GM19455 (cell line): ENCODE measurements around the gene PODXL2.

Experiments used
- ATAC-seq: cut with Tn5 transposase; IDR thresholded peaks from one replicate; pipeline ENCODE4 v1.9.1; 2021; ENCODE audit not compliant: unreplicated experiment

PODXL2 gene, protein sequence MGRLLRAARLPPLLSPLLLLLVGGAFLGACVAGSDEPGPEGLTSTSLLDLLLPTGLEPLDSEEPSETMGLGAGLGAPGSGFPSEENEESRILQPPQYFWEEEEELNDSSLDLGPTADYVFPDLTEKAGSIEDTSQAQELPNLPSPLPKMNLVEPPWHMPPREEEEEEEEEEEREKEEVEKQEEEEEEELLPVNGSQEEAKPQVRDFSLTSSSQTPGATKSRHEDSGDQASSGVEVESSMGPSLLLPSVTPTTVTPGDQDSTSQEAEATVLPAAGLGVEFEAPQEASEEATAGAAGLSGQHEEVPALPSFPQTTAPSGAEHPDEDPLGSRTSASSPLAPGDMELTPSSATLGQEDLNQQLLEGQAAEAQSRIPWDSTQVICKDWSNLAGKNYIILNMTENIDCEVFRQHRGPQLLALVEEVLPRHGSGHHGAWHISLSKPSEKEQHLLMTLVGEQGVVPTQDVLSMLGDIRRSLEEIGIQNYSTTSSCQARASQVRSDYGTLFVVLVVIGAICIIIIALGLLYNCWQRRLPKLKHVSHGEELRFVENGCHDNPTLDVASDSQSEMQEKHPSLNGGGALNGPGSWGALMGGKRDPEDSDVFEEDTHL

GRCh38 chr3:127628788-127629466, at the start of gene PODXL2:
Gene PODXL2 (plus strand): TSS chr3:127629185. CDS start chr3:127629220, 35 bp downstream.
- peak; percentile 60 for ATAC-seq

- no peak for ATAC-seq
Measured at GRCh38 chr3:127580327-127581060, 48.5 kb upstream of the PODXL2 start.

- ATAC-seq, result no peak
Measured at GRCh38 chr3:127584734-127585133, 44.3 kb upstream of the PODXL2 start.

- ATAC-seq, result no peak
Measured at GRCh38 chr3:127585163-127585812, 43.7 kb upstream of the PODXL2 start.

DNA sequence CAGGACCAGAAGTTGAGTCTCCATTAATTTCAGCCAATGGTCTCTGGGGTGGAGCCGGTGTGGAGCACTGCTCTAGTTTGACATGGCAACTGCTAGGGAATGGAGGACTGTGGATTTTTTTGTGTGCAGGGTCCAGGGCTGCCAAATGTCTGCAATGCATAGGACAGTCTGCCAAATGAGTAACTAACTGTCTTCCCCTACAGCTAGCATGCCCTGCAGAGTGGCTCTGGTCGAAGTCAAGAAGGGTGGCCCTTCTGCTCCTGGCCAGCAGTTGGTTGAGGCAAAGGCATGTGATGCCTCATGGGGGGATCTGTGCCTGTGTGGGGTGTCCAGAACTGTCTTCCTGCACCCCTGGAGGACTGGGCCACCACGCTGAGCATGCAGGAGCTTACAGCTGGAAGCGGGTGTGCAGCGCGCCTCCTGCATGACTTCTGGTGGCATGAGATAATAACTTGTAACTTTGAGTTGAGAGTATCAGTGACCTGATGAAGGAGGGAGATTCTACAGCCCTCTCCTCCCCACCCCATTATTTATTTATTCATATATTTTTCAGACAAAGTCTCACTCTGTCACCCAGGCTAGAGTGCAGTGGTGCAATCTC, 43.1 kb upstream of the PODXL2 start:
- no peak for ATAC-seq

- no peak for ATAC-seq
Measured at GRCh38 chr3:127587876-127588275, 41.1 kb upstream of the PODXL2 start.

DNA sequence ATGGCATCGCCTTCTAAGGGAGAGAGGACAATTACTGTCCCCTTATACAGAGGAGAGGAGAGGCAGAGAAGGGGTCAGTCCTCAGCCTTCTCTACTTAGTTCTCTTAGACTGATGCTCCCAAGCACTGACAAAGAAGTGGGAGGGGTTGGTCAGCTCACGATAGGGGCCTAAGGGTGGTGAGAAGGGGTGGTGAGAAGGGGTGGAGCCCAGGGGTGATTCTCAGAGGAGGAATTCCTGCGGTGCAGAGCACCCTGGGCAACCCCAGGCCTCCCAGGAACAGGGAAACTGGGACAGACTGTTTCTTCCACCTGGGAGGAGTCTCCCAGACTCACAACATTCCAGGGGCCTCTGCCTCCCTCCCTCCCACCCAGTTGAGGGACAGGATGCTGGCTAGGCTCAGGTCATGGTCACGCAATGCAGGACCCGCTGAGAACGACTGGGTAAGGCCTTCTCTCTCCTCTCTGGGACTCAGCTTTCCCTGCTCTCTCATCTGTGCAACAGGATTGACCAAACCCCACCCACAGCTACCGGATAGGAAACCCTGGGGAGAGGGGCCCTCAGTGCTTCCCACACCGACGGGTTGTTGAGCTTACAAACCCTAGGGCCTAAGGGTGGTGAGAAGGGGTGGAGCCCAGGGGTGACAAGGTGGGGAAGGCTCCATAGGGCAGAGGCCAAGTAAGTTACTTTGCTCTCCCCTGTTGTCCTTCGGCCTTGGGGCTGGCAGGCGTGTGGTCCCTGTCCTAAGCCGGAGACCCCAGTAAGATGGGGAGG, 40.0 kb upstream of the PODXL2 start:
- ATAC-seq, result no peak

DNA sequence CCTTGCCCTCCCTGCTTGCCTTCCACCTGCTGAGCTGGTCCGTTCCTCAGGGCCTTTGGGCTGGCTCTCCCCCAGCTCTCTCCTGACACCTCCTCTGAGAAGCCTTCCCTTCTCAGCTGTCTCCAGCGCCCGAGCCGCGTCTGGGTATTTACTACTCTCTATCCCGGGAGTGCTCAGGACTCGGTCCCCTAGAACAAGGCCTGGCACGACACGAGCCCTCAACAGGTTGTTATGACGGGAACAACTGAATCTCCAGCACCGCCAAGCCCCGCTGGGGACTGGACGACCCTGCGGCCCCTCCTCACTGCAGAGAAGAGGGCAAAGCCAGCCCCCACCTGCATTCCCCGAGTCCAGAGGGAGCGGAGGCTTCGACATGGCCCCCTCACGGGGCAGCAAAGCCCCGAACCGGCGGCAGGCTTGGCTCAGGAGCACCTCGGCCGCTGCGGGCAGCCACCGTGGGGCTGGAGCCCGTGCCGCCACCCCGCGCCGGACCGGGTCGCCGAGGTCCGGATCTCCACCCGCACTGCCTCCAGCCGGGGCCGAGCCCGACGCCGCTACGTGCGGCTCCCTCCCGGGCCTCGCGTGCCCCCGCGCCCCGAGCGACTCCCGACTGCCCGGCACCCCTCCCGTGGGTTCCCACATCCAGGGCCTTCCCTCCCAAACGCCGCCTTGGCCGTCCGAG, 39.2 kb upstream of the PODXL2 start:
- ATAC-seq, result peak; percentile 9

GRCh38 chr3:127590282-127590592, 38.7 kb upstream of the PODXL2 start:
- ATAC-seq, result peak; percentile 34

GRCh38 chr3:127590593-127591465, 38.2 kb upstream of the PODXL2 start, which contains the start of gene TPRA1:
Gene TPRA1 (minus strand): TSS chr3:127590733. CDS start chr3:127580146, 10,587 bp downstream.
- ATAC-seq, result peak; percentile 79

GRCh38 chr3:127593178-127593577, 35.8 kb upstream of the PODXL2 start:
- no peak for ATAC-seq

DNA sequence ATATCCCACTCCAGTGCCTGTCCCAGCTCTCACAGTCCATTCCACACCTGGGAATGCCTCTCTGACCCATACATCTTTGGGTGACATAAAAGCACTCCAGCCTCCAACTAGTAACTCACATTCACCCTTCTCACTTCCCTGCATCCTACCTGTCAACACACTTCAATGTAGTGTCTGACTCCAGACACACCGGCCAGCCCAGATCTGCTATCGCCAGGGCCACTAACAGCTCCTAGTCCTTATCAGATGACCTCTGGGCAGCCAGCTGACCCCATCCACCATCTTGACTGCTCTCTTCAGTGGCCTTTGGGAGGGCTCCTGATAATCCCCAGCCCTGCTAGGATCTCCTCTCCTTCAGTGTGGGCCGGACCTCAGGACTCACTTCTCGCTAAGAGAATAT, 33.7 kb upstream of the PODXL2 start:
- no peak for ATAC-seq

- no peak for ATAC-seq
Measured at GRCh38 chr3:127597020-127597771, 31.8 kb upstream of the PODXL2 start.

DNA sequence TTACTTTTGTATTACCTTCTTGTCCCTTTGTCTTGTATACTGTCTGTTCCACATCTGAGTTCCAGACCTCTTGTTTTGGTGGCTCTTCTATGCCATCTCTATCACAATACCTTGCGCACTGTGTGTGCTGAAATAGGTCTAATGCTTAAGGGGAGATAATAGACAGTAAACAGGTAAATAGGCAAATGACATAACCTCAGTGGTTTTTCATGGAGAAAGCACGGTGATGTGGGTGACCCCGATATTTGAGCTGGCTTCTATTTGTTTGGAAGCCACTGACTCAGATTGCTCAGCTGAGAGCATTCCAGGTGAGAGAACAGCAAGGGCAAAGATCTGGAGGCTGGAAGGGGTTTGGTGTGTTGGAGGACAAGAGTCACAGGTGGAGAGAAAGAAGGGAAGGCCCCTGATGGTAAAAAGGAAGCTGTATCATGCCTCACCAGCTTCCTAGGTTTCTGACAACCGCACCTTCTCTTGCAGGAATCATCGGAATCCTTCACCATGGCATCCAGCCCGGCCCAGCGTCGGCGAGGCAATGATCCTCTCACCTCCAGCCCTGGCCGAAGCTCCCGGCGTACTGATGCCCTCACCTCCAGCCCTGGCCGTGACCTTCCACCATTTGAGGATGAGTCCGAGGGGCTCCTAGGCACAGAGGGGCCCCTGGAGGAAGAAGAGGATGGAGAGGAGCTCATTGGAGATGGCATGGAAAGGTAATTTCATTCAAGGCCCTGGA, 30.0 kb upstream of the PODXL2 start:
- no peak for ATAC-seq

DNA sequence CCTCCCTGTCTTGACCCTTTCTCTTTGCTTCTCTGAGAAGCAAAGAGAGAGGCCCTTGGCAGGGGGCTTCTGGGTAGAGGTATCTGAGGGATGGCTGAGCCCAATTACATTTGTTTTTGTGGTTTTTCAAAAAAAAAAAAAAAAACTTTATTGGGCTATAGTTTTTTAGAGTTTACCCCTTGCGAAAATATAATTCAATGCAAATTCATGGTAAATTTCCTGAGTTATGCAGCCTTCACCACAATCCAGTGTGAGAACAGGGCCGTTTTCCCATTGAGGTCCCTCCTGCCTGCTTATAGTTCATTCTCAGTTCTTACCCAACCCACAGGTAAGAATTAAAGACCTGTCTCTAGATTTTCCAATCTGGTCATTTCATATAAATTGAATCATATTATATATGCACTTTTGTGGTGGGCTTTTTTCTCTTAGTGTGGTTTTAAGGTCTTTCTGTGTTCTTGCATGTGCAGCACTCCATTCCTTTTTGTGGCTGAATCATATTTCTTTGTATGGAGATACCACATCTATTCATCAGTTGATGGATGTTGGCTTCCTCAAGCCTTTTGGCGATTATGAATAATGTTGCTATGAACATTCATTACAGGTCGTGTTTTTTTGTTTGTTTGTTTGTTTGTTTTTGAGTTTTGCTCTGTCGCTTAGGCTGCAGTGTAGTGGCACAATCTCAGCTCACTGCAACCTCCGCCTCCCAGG, 28.1 kb upstream of the PODXL2 start:
- ATAC-seq, result no peak

GRCh38 chr3:127604035-127604434, 24.9 kb upstream of the PODXL2 start:
- ATAC-seq, result no peak
